CD14-positive monocyte (primary cell): ENCODE measurements around the gene RPS27L. TPM values are rescaled to one million over a fixed set of nuclear protein-coding genes. Genes with fewer than 3 reads are reported as not detected.
A peak's percentile ranks its signal among the peaks of the same experiment; 100 is the strongest.

Experiments used
- DNase-seq, 3 donors: peaks; one replicate each; pipeline ENCODE4 v3.0.0-alpha.2; 2011 to 2022
- H2AFZ ChIP-seq: 2 replicates; pipeline ENCODE4 v1.6.0; 2012; ENCODE audit warnings: mild to moderate bottlenecking, low read depth, low read length, inconsistent platforms; ENCODE audit not compliant: insufficient read depth, poor library complexity, severe bottlenecking
- H3K27ac ChIP-seq, 2 donors: 1 replicate in 1 of 2; 2 replicates in 1 of 2; pipeline ENCODE4 v1.5.1; 2012 to 2013; ENCODE audit warnings: low read length in 2 of 2, control low read depth in 1 of 2, inconsistent platforms in 1 of 2, low read depth in 1 of 2, mild to moderate bottlenecking in 1 of 2
- H3K27me3 ChIP-seq, 2 donors: one replicate each; pipeline versions ENCODE4 v1.6.0 to v1.6.1; 2011 to 2013; ENCODE audit warnings: low read length in 2 of 2; ENCODE audit not compliant: control insufficient read depth in 2 of 2, insufficient read depth in 2 of 2
- H3K36me3 ChIP-seq, 2 donors: replicated peaks in 1 of 2; 1 replicate in 1 of 2; 2 replicates in 1 of 2; pipeline versions ENCODE4 v1.5.1 to v1.6.1; 2012 to 2013; ENCODE audit warnings: low read length in 2 of 2, control low read depth in 1 of 2, inconsistent platforms in 1 of 2, mild to moderate bottlenecking in 1 of 2; ENCODE audit not compliant: insufficient read depth in 2 of 2, control insufficient read depth in 1 of 2
- H3K4me1 ChIP-seq, 2 donors: 1 replicate in 1 of 2; 2 replicates in 1 of 2; pipeline versions ENCODE4 v1.5.1 to v1.6.1; 2012 to 2013; ENCODE audit warnings: low read length in 2 of 2, control low read depth in 1 of 2, inconsistent platforms in 1 of 2, mild to moderate bottlenecking in 1 of 2, moderate library complexity in 1 of 2; ENCODE audit not compliant: insufficient read depth in 2 of 2, control insufficient read depth in 1 of 2
- H3K4me2 ChIP-seq: replicated peaks from 2 replicates; pipeline ENCODE3; 2012; ENCODE audit warnings: low read length, moderate library complexity, mild to moderate bottlenecking; ENCODE audit not compliant: poor library complexity, severe bottlenecking; ENCODE audit errors: extremely low read depth
- H3K4me3 ChIP-seq, 3 experiments: fragments of 200-600 bp in 1 of 3; sonication (generic) in 1 of 3; replicated peaks in 1 of 3; 1 replicate in 2 of 3; 2 replicates in 1 of 3; pipeline ENCODE4 v1.5.1; 2011 to 2013; ENCODE audit warnings: low read length in 3 of 3, mild to moderate bottlenecking in 3 of 3, control low read depth in 2 of 3, low read depth in 2 of 3, inconsistent platforms in 1 of 3, moderate library complexity in 1 of 3
- H3K79me2 ChIP-seq: 2 replicates; pipeline ENCODE4 v1.6.0; 2012; ENCODE audit warnings: mild to moderate bottlenecking, control low read depth, inconsistent platforms, low read length, moderate library complexity; ENCODE audit not compliant: insufficient read depth
- H3K9ac ChIP-seq: 2 replicates; pipeline ENCODE4 v1.6.0; 2017; ENCODE audit warnings: low read length, mild to moderate bottlenecking; ENCODE audit not compliant: insufficient read depth, poor library complexity, severe bottlenecking
- H3K9me3 ChIP-seq, 2 donors: replicated peaks in 1 of 2; 1 replicate in 1 of 2; 2 replicates in 1 of 2; pipeline versions ENCODE4 v1.5.1 to v1.6.1; 2012 to 2013; ENCODE audit warnings: low read length in 2 of 2, control low read depth in 1 of 2; ENCODE audit not compliant: control insufficient read depth in 1 of 2, insufficient read depth in 1 of 2
- H4K20me1 ChIP-seq: 2 replicates; pipeline ENCODE4 v1.6.0; 2012; ENCODE audit warnings: mild to moderate bottlenecking, low read length, control low read depth, moderate library complexity; ENCODE audit not compliant: insufficient read depth
- H3K27ac Mint-ChIP-seq, 7 donors: one replicate each; pipeline ENCODE4 v1.8.0; 2020; ENCODE audit warnings: mild to moderate bottlenecking in 7 of 7, mixed read lengths in 7 of 7, moderate library complexity in 6 of 7, inconsistent platforms in 2 of 7
- H3K27me3 Mint-ChIP-seq, 3 donors: one replicate each; pipeline ENCODE4 v1.8.0; 2021 to 2022; ENCODE audit warnings: low read depth in 3 of 3, mild to moderate bottlenecking in 3 of 3, mixed read lengths in 3 of 3, moderate library complexity in 3 of 3, inconsistent platforms in 1 of 3
- H3K36me3 Mint-ChIP-seq, 2 donors: one replicate each; pipeline ENCODE4 v1.8.0; 2020; ENCODE audit warnings: mixed read lengths in 2 of 2, inconsistent platforms in 1 of 2, mild to moderate bottlenecking in 1 of 2
- H3K4me1 Mint-ChIP-seq: one replicate; pipeline ENCODE4 v1.8.0; 2020; ENCODE audit warnings: mild to moderate bottlenecking, mixed read lengths
- H3K4me3 Mint-ChIP-seq, 2 donors: one replicate each; pipeline ENCODE4 v1.8.0; 2020; ENCODE audit warnings: mild to moderate bottlenecking in 2 of 2, mixed read lengths in 2 of 2, moderate library complexity in 1 of 2
- H3K9me3 Mint-ChIP-seq, 7 donors: one replicate each; pipeline ENCODE4 v1.8.0; 2020 to 2022; ENCODE audit warnings: mixed read lengths in 7 of 7, mild to moderate bottlenecking in 6 of 7, moderate library complexity in 6 of 7, inconsistent platforms in 2 of 7
- WGBS: methylation state at CpG from one replicate; pipeline ENCODE4 v1.1.5; 2013; ENCODE audit warnings: missing lambda C conversion rate; ENCODE audit not compliant: insufficient coverage; 5-methylcytosine and 5-hydroxymethylcytosine counted together
- intact Hi-C, 2 donors: fragments of 100-400 bp; cut with micrococcal nuclease; formaldehyde crosslinking; loops; one replicate each; pipeline versions ENCODE4 v1.15.0 to v1.15.1; 2023
- polyA plus RNA-seq, 3 donors: library from polyadenylated mRNA; depleted of rRNA in 1 of 3; unstranded in 2 of 3; stranded (reverse) in 1 of 3; fragments of 300-500 nt in 2 of 3; fragments of >200 nt in 1 of 3; fragmentation: Illumina TruSeq in 2 of 3; gene quantifications; 1 replicate in 2 of 3; 2 replicates in 1 of 3; pipeline ENCODE4 v1.2.3, GENCODE V29; 2012 to 2021
- TF ChIP-seq, protein P1 (sequence below): fragments of 200-600 bp; IDR thresholded peaks from one replicate; pipeline ENCODE4 v1.8.0; 2022; ENCODE audit warnings: antibody characterized with exemption, mild to moderate bottlenecking

Gene RPS27L
- polyA plus RNA-seq, 3 donors: 16.1 to 196 (median 178) TPM

DNA sequence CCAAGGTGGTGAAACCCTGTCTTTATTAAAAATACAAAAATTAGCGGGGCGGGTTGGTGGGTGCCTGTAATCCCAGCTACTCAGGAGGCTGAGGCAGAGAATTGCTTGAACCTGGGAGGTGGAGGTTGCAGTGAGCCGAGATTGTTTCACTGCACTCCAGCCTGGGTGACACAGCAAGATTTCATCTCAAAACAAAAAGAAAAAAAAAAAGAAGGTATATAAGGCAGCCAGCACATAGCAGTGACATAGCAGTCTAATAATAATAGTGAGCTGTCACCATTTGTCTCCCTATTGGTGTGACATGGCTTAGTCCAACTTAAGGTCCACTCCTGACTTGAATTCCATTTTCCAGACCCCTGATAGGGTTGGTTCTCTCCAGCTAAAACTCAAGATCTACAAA is 44.4 kb downstream of the RPS27L start:
- WGBS: 94% methylated on average over 2 of the region's 3 CpGs
- TF ChIP-seq, protein P1, sequence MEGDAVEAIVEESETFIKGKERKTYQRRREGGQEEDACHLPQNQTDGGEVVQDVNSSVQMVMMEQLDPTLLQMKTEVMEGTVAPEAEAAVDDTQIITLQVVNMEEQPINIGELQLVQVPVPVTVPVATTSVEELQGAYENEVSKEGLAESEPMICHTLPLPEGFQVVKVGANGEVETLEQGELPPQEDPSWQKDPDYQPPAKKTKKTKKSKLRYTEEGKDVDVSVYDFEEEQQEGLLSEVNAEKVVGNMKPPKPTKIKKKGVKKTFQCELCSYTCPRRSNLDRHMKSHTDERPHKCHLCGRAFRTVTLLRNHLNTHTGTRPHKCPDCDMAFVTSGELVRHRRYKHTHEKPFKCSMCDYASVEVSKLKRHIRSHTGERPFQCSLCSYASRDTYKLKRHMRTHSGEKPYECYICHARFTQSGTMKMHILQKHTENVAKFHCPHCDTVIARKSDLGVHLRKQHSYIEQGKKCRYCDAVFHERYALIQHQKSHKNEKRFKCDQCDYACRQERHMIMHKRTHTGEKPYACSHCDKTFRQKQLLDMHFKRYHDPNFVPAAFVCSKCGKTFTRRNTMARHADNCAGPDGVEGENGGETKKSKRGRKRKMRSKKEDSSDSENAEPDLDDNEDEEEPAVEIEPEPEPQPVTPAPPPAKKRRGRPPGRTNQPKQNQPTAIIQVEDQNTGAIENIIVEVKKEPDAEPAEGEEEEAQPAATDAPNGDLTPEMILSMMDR: no peak
- intact Hi-C loops: no loop called here
- DNase-seq: no peak
- Mint-ChIP-seq H3K4me3 (no peak overlapping the region), H3K27me3 (peaks cover 0 to 1% (median 0%) of the 10 kb centered on the region in 3 donors), H3K4me1 (peaks cover 27% of the 10 kb centered on the region), H3K27ac (no peak overlapping the region), H3K36me3 (no peaks in the 10 kb centered on the region), H3K9me3 (peaks cover 0 to 2% (median 0%) of the 10 kb centered on the region in 7 donors)
- Histone ChIP-seq H3K79me2 (no peaks in the 10 kb centered on the region), H3K36me3 (no peaks in the 10 kb centered on the region), H3K4me1 (peaks cover 0 to 4% of the 10 kb centered on the region in 2 donors), H3K4me3 (no peak overlapping the region), H3K27me3 (no peaks in the 10 kb centered on the region), H3K9me3 (no peaks in the 10 kb centered on the region), H2AFZ (no peak overlapping the region), H4K20me1 (no peaks in the 10 kb centered on the region), H3K9ac (no peak overlapping the region), H3K4me2 (no peak overlapping the region), H3K27ac (no peak overlapping the region)

DNA sequence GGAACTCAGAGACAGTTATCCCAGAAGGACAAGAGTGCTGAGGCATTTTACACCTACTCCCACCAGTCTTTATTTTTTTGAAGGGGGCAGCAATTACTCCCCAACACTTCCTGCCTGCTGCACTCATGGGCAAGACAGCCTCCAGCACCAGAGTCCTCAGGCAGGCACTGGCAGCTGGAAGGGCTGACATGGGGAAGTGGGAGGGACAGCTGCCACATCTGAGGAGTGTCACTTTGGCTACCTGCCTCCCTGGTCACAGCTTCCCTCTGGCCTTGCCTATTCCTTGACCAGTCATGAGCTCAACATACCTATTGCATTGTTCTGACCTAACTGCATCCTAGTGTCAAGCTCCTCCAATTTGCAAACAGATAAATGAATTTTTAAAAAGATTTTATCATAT is 45.8 kb downstream of the RPS27L start:
- H3K4me3 Mint-ChIP-seq: no peak overlapping the region
- peak overlapping the region; percentile 48 for H2AFZ ChIP-seq
- H3K4me1 Mint-ChIP-seq: peaks cover 23% of the 10 kb centered on the region
- intact Hi-C loops: no loop called here
- no peak for DNase-seq
- no peaks in the 10 kb centered on the region for H3K79me2 ChIP-seq
- H3K4me1 ChIP-seq: peaks cover 0 to 4% of the 10 kb centered on the region in 2 donors
- TF ChIP-seq, protein P1: no peak
- no peaks in the 10 kb centered on the region for H3K9me3 ChIP-seq
- H3K36me3 Mint-ChIP-seq: no peaks in the 10 kb centered on the region
- H3K36me3 ChIP-seq: no peaks in the 10 kb centered on the region
- H3K4me2 ChIP-seq: no peak overlapping the region
- H3K27ac Mint-ChIP-seq: peak overlapping the region in 1 of 7 donors; percentile 27
- peaks cover 0 to 1% (median 0%) of the 10 kb centered on the region in 3 donors for H3K27me3 Mint-ChIP-seq
- no peak overlapping the region for H3K27ac ChIP-seq
- no peaks in the 10 kb centered on the region for H3K27me3 ChIP-seq
- H3K9me3 Mint-ChIP-seq: peaks cover 0 to 2% (median 0%) of the 10 kb centered on the region in 7 donors
- H3K4me3 ChIP-seq: no peak overlapping the region
- no peaks in the 10 kb centered on the region for H4K20me1 ChIP-seq
- no peak overlapping the region for H3K9ac ChIP-seq
